Measurements from ENCODE around the gene ZNF77. TPM values are rescaled to one million over a fixed set of nuclear protein-coding genes. Genes with fewer than 3 reads are reported as not detected.
"Not testable (repeated sequence)": the region's sequence is repeated elsewhere in the genome, so short reads cannot be mapped to it uniquely, and the experiment has no call there.

ZNF77 gene
- total and polyA plus RNA-seq, 4 experiments from 2014 or later, result 0.21 to 6.4 (median 4.1) TPM

DNA sequence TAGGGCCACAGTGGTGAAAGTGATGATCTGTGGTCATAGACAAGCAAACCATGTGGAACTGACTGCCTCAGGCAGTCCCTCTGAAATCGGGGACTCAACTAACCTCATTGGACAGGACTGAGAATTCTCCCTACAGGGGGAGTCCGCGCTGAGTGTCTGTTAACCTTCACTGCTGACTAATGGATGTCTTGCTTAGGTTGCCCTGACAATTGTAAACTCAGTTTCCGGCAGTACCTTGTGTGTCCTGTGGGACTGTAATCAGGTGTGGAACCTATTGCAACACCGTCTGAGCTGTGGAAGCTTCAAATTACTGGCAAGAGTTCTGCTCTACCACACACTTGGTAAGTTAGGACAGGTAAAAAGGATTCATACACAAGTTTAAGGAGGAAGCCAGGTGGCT, 21.8 kb downstream of the ZNF77 start:
- no peak for DNase-seq
- H3K4me3 Mint-ChIP-seq, result no peak overlapping the region
- H3K27me3 Mint-ChIP-seq, result no peaks in the 10 kb centered on the region
- H3K4me1 Mint-ChIP-seq, result peaks cover 0 to 1% (median 0%) of the 10 kb centered on the region in 4 donors
- intact Hi-C loops (cut with micrococcal nuclease), result no loop called here
- peaks cover 0 to 7% (median 2%) of the 10 kb centered on the region in 8 donors for H3K9me3 Mint-ChIP-seq
- Histone ChIP-seq H3K4me3 (ENCODE audit: low read length in 2 of 2) (no peak overlapping the region), H3K27ac (ENCODE audit: low read depth, low read length) (no peak overlapping the region), H3K27me3 (ENCODE audit: insufficient read depth, low read length) (no peaks in the 10 kb centered on the region), H3K36me3 (ENCODE audit: insufficient read depth, low read length) (peaks cover 2% of the 10 kb centered on the region), H3K4me1 (ENCODE audit: insufficient read depth, low read length) (no peaks in the 10 kb centered on the region), H3K9me3 (ENCODE audit: control insufficient read depth in 1 of 2, low read length in 2 of 2) (peaks cover 0 to 1% of the 10 kb centered on the region in 2 donors)
- no peak overlapping the region for H3K27ac Mint-ChIP-seq
- ChIA-PET CTCF (ENCODE audit: partially characterized antibody) (interaction anchor here (1.3 kb wide), 2 partner anchors 35 to 50 kb away, joined by 3 read pairs; no protein-coding TSS in a partner anchor), POLR2A (ENCODE audit: partially characterized antibody) (no interaction called here)
- peaks cover 5 to 10% of the 10 kb centered on the region in 2 donors for H3K36me3 Mint-ChIP-seq

DNA sequence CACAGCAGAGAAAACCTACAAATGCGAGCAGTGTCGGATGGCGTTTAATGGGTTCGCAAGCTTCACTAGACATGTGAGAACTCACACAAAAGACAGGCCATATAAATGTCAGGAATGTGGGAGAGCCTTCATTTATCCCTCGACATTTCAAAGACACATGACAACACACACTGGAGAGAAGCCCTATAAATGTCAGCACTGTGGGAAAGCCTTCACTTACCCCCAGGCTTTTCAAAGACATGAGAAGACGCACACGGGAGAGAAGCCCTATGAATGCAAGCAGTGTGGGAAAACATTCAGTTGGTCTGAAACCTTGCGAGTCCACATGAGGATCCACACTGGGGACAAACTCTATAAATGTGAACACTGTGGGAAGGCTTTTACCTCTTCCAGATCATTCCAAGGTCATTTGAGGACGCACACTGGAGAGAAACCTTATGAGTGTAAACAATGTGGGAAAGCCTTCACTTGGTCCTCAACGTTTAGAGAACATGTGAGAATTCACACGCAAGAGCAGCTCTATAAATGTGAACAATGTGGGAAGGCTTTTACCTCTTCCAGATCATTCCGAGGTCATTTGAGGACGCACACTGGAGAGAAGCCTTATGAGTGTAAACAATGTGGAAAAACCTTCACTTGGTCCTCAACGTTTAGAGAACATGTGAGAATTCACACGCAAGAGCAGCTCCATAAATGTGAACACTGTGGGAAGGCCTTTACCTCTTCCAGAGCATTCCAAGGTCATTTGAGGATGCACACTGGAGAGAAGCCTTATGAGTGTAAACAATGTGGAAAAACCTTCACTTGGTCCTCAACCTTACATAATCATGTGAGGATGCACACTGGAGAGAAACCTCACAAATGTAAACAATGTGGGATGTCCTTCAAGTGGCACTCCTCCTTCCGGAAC, 27.2 kb downstream of the ZNF77 start:
- no peaks in the 10 kb centered on the region for H3K4me1 ChIP-seq (ENCODE audit: insufficient read depth, low read length)
- no peak overlapping the region for H3K27ac Mint-ChIP-seq
- CTCF ChIA-PET (ENCODE audit: partially characterized antibody), result no interaction called here
- intact Hi-C loops (cut with micrococcal nuclease), result no loop called here
- POLR2A ChIA-PET (ENCODE audit: partially characterized antibody), result no interaction called here
- H3K27me3 ChIP-seq (ENCODE audit: insufficient read depth, low read length), result no peaks in the 10 kb centered on the region
- H3K4me1 Mint-ChIP-seq, result peaks cover 0 to 1% (median 0%) of the 10 kb centered on the region in 4 donors
- H3K36me3 Mint-ChIP-seq, result peaks cover 35 to 41% of the 10 kb centered on the region in 2 donors
- H3K9me3 ChIP-seq (ENCODE audit: control insufficient read depth in 1 of 2, low read length in 2 of 2), result peaks cover 0 to 15% of the 10 kb centered on the region in 2 donors
- H3K27me3 Mint-ChIP-seq, result no peaks in the 10 kb centered on the region
- no peak overlapping the region for H3K4me3 Mint-ChIP-seq
- peaks cover 0 to 20% (median 15%) of the 10 kb centered on the region in 8 donors for H3K9me3 Mint-ChIP-seq
- DNase-seq, result no peak
- peaks cover 26% of the 10 kb centered on the region for H3K36me3 ChIP-seq (ENCODE audit: insufficient read depth, low read length)
- no peak overlapping the region for H3K4me3 ChIP-seq (ENCODE audit: low read length in 2 of 2)
- no peak overlapping the region for H3K27ac ChIP-seq (ENCODE audit: low read depth, low read length)

DNA sequence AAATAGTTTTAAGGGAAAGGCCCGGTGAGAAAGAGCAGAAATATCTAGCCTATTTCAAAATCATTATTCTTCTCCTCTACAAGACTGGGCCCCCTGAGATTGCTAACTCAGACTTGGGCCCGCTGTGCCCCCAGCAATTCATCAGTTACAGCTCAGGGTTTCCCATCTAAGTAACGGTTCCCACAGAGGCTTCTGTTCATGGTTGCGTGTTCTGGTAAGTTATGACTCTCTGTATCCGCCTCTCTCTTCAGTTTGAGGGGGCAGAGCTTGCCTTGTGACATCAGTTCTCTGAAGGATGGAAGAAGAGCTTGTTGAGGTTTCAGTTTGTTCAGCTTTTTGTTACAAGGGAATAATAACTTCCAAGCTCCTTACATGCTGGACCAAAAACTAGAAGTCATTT, 32.5 kb downstream of the ZNF77 start:
- intact Hi-C loops (cut with micrococcal nuclease), result no loop called here
- H3K36me3 Mint-ChIP-seq, result peaks cover 27 to 38% of the 10 kb centered on the region in 2 donors

DNA sequence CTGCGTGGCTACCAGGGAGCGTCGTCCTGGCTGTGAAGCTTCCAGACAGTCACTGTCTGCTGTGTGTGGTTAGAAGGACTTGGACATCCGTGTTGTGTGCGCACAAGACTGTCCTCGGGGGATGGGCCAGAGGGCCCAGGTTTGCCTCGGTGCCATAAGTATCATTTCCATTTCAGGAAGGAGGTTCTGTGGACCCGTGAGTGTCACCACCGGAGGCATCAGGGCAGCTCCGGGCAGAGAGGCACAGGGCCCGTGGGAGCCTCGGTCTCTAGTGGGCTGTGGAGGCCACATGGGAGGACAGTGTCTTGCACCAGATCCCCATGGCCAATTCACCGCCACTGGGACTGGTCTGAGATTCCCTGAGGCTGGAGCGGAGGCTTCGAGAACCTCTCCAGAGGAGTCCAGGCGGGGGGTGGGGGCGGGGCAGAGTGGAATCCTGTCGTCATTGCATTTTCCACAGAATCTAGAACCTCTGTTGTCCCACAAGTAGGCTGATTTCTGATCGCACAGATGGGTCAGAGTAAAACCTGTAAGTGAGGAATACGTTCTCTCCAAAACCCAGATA, 38.1 kb downstream of the ZNF77 start:
- Mint-ChIP-seq H3K9me3 (peaks cover 0 to 2% (median 0%) of the 10 kb centered on the region in 8 donors), H3K4me3 (no peak overlapping the region), H3K4me1 (peaks cover 19 to 32% (median 24%) of the 10 kb centered on the region in 4 donors), H3K27ac (no peak overlapping the region), H3K36me3 (peaks cover 1 to 9% of the 10 kb centered on the region in 2 donors), H3K27me3 (no peaks in the 10 kb centered on the region)
- intact Hi-C loops (cut with micrococcal nuclease), result no loop called here
- no peak for DNase-seq
- Histone ChIP-seq H3K27ac (ENCODE audit: low read depth, low read length) (no peak overlapping the region), H3K36me3 (ENCODE audit: insufficient read depth, low read length) (no peaks in the 10 kb centered on the region), H3K4me3 (ENCODE audit: low read length in 2 of 2) (no peak overlapping the region), H3K9me3 (ENCODE audit: control insufficient read depth in 1 of 2, low read length in 2 of 2) (no peaks in the 10 kb centered on the region), H3K4me1 (ENCODE audit: insufficient read depth, low read length) (peaks cover 6% of the 10 kb centered on the region), H3K27me3 (ENCODE audit: insufficient read depth, low read length) (no peaks in the 10 kb centered on the region)
- ChIA-PET CTCF (ENCODE audit: partially characterized antibody) (no interaction called here), POLR2A (ENCODE audit: partially characterized antibody) (no interaction called here)

More for the DNA sequence above, 32.5 kb downstream of the ZNF77 start:
- Histone ChIP-seq H3K4me1 (ENCODE audit: insufficient read depth, low read length) (no peaks in the 10 kb centered on the region), H3K27me3 (ENCODE audit: insufficient read depth, low read length) (no peaks in the 10 kb centered on the region), H3K36me3 (ENCODE audit: insufficient read depth, low read length) (peaks cover 17% of the 10 kb centered on the region), H3K27ac (ENCODE audit: low read depth, low read length) (no peak overlapping the region), H3K4me3 (ENCODE audit: low read length in 2 of 2) (no peak overlapping the region), H3K9me3 (ENCODE audit: control insufficient read depth in 1 of 2, low read length in 2 of 2) (peaks cover 0 to 7% of the 10 kb centered on the region in 2 donors)
- Mint-ChIP-seq H3K4me3 (no peak overlapping the region), H3K9me3 (peaks cover 0 to 12% (median 7%) of the 10 kb centered on the region in 8 donors), H3K27ac (no peak overlapping the region), H3K4me1 (peaks cover 9 to 15% (median 13%) of the 10 kb centered on the region in 4 donors), H3K27me3 (no peaks in the 10 kb centered on the region)
- POLR2A ChIA-PET (ENCODE audit: partially characterized antibody), result interaction anchor here (1.0 kb wide), 1 partner anchor 12 kb away, joined by 4 read pairs; the partner anchor contains the start of gene ZNF57
- DNase-seq, result no peak
- CTCF ChIA-PET (ENCODE audit: partially characterized antibody), result interaction anchor here (1.5 kb wide), 1 partner anchor 264 kb away, joined by 3 read pairs; no protein-coding TSS in a partner anchor

DNA sequence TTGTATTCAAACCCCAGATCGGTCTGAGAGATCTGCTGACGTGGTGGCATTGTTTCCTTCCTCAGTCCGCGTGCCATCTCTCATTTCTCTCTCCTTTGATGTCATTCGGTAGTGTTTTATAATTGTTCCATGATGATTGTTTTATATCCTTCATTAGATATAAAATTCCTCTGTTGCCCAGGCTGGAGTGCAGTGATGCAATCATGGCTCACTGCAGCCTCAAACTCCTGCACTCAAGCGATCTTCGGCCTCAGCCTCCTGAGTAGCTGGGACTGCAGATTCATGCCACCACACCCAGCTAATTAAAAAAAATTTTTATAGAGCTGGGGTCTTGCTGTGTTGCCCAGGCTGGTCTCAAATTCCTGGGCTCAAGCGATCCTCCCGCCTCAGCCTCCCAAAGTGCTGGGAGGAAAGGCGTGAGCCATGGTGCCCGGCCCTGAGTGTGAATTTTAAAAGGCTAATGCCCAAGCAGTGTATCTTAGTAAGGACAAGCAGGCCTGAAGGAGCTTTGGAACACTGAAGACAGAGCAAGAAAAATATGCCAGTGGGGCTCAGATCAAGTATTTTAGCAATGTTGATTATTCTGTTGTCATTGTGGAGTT, 38.8 kb downstream of the ZNF77 start:
- Mint-ChIP-seq H3K27me3 (no peaks in the 10 kb centered on the region), H3K9me3 (peaks cover 0 to 2% (median 0%) of the 10 kb centered on the region in 8 donors), H3K36me3 (peaks cover 0 to 9% of the 10 kb centered on the region in 2 donors), H3K27ac (no peak overlapping the region), H3K4me1 (peaks cover 19 to 37% (median 25%) of the 10 kb centered on the region in 4 donors), H3K4me3 (no peak overlapping the region)
- POLR2A ChIA-PET (ENCODE audit: partially characterized antibody), result no interaction called here
- H3K27ac ChIP-seq (ENCODE audit: low read depth, low read length), result no peak overlapping the region
- H3K9me3 ChIP-seq (ENCODE audit: control insufficient read depth in 1 of 2, low read length in 2 of 2), result no peaks in the 10 kb centered on the region
- H3K36me3 ChIP-seq (ENCODE audit: insufficient read depth, low read length), result no peaks in the 10 kb centered on the region
- DNase-seq, result no peak
- CTCF ChIA-PET (ENCODE audit: partially characterized antibody), result no interaction called here
- H3K27me3 ChIP-seq (ENCODE audit: insufficient read depth, low read length), result no peaks in the 10 kb centered on the region
- no peak overlapping the region for H3K4me3 ChIP-seq (ENCODE audit: low read length in 2 of 2)
- intact Hi-C loops (cut with micrococcal nuclease), result no loop called here
- H3K4me1 ChIP-seq (ENCODE audit: insufficient read depth, low read length), result peaks cover 13% of the 10 kb centered on the region

DNA sequence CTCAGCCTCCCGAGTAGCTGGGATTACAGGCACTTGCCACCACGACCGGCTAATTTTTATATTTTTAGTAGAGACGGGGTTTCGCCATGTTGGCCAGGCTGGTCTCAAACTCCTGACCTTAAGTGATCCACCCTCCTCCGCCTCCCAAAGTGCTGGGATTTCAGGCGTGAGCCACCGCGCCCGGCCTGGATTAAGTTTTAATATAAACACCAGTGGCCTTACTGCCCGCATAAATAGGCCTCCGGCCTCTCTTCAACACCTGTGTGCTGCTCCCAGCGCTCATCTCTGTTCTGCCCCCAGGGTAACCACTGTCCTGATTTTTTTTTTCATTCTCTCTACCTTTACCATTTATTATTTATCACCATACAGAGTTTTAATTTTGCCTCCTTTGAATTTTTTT, 41.4 kb downstream of the ZNF77 start:
- peak overlapping the region in 1 of 8 donors; percentile 21 for H3K4me3 Mint-ChIP-seq
- H3K9me3 Mint-ChIP-seq; CTCF ChIA-PET (ENCODE audit: partially characterized antibody); H3K9me3 ChIP-seq (ENCODE audit: control insufficient read depth in 1 of 2, low read length in 2 of 2); intact Hi-C loops (cut with micrococcal nuclease); H3K27ac ChIP-seq (ENCODE audit: low read depth, low read length); POLR2A ChIA-PET (ENCODE audit: partially characterized antibody); H3K27ac Mint-ChIP-seq; H3K4me3 ChIP-seq (ENCODE audit: low read length in 2 of 2); H3K27me3 ChIP-seq (ENCODE audit: insufficient read depth, low read length); H3K36me3 ChIP-seq (ENCODE audit: insufficient read depth, low read length); H3K27me3 Mint-ChIP-seq; DNase-seq; H3K36me3 Mint-ChIP-seq: not testable (repeated sequence)
- H3K4me1 ChIP-seq (ENCODE audit: insufficient read depth, low read length), result peaks cover 15% of the 10 kb centered on the region
- peaks cover 19 to 37% (median 25%) of the 10 kb centered on the region in 4 donors for H3K4me1 Mint-ChIP-seq
